Measurements from ENCODE around the gene CENPX. TPM values are rescaled to one million over a fixed set of nuclear protein-coding genes. Genes with fewer than 3 reads are reported as not detected.

Gene CENPX
- total RNA-seq, 2 donors from 2014 or later: 91.1 to 238 TPM

GRCh38 chr17:82008941-82009405, 13.7 kb downstream of the CENPX start:
- Histone ChIP-seq H3K36me3 (no peaks in the 10 kb centered on the region), H3K27me3 (no peaks in the 10 kb centered on the region), H3K9me3 (no peaks in the 10 kb centered on the region), H3K27ac (no peak overlapping the region), H3K9ac (ENCODE audit: low read depth in 2 of 2, low read length in 2 of 2) (no peak overlapping the region), H3K4me1 (no peaks in the 10 kb centered on the region), H3K4me3 (no peak overlapping the region)
- TF ChIP-seq, protein P1, sequence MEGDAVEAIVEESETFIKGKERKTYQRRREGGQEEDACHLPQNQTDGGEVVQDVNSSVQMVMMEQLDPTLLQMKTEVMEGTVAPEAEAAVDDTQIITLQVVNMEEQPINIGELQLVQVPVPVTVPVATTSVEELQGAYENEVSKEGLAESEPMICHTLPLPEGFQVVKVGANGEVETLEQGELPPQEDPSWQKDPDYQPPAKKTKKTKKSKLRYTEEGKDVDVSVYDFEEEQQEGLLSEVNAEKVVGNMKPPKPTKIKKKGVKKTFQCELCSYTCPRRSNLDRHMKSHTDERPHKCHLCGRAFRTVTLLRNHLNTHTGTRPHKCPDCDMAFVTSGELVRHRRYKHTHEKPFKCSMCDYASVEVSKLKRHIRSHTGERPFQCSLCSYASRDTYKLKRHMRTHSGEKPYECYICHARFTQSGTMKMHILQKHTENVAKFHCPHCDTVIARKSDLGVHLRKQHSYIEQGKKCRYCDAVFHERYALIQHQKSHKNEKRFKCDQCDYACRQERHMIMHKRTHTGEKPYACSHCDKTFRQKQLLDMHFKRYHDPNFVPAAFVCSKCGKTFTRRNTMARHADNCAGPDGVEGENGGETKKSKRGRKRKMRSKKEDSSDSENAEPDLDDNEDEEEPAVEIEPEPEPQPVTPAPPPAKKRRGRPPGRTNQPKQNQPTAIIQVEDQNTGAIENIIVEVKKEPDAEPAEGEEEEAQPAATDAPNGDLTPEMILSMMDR (IDR thresholded peaks at IDR 0.05): no peak
- no peak for DNase-seq
- intact Hi-C loops (cut with DNase I): no loop called here

DNA sequence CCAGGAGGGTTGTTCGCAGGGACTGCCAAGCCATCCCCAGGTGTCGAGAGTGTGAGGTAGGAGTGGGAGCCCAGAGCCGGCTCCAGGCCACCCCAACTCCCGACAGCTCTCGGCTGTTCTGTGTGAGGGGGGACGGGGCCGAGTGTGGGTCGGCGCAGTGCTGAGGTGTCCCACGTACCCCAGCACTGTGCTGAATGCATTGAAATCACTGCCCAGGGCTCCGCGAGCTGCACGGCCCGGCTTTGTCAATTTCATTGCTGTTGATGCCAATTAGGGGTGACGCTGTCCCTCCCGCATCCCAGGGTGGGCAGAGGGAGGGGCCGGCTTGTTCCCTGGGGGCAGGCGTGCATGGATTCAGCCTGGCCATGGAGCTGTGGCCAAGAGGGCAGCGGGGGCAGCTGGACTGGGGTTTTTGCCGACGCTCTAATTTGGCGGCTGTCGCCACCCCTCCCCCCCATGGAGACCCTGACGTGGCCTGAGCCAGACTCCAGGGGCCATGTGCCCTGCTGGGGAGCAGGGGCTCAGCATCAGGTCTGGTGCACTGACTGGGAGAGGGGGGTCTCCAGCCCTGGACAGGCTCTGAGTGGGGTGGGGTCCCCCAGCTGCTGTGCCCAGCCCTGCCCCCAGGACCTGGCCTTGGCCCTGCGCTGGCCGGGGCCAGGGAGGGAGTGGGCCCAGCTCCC, 14.3 kb downstream of the CENPX start:
- TF ChIP-seq, protein P1 (IDR thresholded peaks at IDR 0.05): no peak
- Histone ChIP-seq H3K36me3 (no peaks in the 10 kb centered on the region), H3K27ac (no peak overlapping the region), H3K27me3 (no peaks in the 10 kb centered on the region), H3K9me3 (no peaks in the 10 kb centered on the region), H3K4me1 (no peaks in the 10 kb centered on the region), H3K9ac (ENCODE audit: low read depth in 2 of 2, low read length in 2 of 2) (no peak overlapping the region), H3K4me3 (no peak overlapping the region)
- intact Hi-C loops (cut with DNase I): no loop called here
- DNase-seq: no peak

- Histone ChIP-seq H3K27ac (no peak overlapping the region), H3K4me1 (no peaks in the 10 kb centered on the region), H3K36me3 (no peaks in the 10 kb centered on the region), H3K27me3 (no peaks in the 10 kb centered on the region), H3K9me3 (no peaks in the 10 kb centered on the region), H3K9ac (ENCODE audit: low read depth in 2 of 2, low read length in 2 of 2) (no peak overlapping the region), H3K4me3 (no peak overlapping the region)
- no peak for DNase-seq
- intact Hi-C loops (cut with DNase I): no loop called here
- TF ChIP-seq, protein P1 (IDR thresholded peaks at IDR 0.05): no peak
Measured at GRCh38 chr17:82007495-82008257, 15.0 kb downstream of the CENPX start.

DNA sequence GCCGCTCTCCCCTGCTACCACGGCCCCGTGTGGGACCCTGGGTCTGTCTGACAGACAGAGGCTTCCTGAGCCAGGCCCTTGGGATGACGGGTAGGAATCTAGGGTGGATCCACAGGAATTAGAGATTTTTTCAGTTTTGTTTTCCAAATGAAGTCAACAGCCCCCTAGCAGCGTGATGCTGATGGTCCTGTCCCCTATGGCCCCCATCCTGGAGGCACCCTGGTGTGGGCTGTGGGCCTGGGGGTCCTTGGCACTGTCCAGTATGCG, 15.5 kb downstream of the CENPX start:
- TF ChIP-seq, protein P1 (IDR thresholded peaks at IDR 0.05): no peak

GRCh38 chr17:82006468-82007227, 16.0 kb downstream of the CENPX start:
- no peak overlapping the region for H3K9ac ChIP-seq (ENCODE audit: low read depth in 2 of 2, low read length in 2 of 2)
- no peaks in the 10 kb centered on the region for H3K36me3 ChIP-seq
- no peak overlapping the region for H3K4me3 ChIP-seq
- no peaks in the 10 kb centered on the region for H3K4me1 ChIP-seq
- H3K27me3 ChIP-seq: no peaks in the 10 kb centered on the region
- no peak for DNase-seq
- intact Hi-C loops (cut with DNase I): no loop called here
- TF ChIP-seq, protein P1 (IDR thresholded peaks at IDR 0.05): no peak
- H3K27ac ChIP-seq: no peak overlapping the region
- no peaks in the 10 kb centered on the region for H3K9me3 ChIP-seq

More for the DNA sequence above, 15.5 kb downstream of the CENPX start:
- no peak for DNase-seq
- Histone ChIP-seq H3K4me3 (no peak overlapping the region), H3K9me3 (no peaks in the 10 kb centered on the region), H3K36me3 (no peaks in the 10 kb centered on the region), H3K27ac (no peak overlapping the region), H3K4me1 (no peaks in the 10 kb centered on the region), H3K27me3 (no peaks in the 10 kb centered on the region), H3K9ac (ENCODE audit: low read depth in 2 of 2, low read length in 2 of 2) (no peak overlapping the region)
- intact Hi-C loops (cut with DNase I): no loop called here

All from colonic mucosa (tissue), 4 donors.